ENCODE data around the gene ATP10B. TPM values are rescaled to one million over a fixed set of nuclear protein-coding genes. Genes with fewer than 3 reads are reported as not detected.

The ATP10B gene
- total RNA-seq, 1 donor = not detected

DNA sequence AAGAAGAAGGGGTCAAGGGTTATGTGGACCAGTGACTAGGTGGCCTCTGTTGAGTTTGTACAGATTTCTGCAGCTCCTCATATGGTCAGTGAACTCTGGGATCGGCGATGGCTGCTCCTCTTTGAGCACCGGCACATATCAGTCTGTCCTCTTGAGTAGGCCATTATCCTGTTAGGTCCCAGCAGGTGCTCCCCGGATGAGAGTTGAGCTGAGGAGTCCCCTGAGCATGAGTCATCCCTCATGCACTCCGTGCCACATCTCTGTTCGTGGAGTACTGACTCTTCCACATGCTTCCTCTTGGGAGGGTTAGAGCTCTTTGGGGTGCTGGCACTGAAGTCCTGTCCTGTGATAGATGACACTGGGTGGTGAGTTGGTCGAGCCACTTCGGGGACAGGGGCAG lies 286.6 kb downstream of the ATP10B start:
- DNase-seq (ENCODE audit: low read depth in 2 of 3, low spot score in 2 of 3) = no peak

DNA sequence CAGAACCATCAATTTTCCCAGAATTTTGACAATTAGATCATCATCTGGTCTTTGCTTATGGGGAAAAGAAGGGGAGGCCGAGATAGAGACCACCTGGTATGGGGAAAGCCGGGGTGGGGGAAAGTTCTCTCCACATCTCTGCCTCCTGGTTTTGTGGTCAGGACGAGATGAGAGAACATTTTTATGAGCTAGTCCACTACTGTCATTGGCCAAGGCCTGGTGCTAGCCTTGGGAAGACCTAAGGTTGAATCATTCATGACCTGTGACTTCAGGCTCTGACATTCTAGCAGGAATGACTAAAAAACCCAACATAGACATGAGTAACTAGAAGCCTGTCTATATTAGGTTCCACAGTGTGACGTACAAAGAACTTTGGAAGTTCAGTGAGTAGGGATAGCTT lies 295.2 kb downstream of the ATP10B start:
- DNase-seq (ENCODE audit: low read depth in 2 of 3, low spot score in 2 of 3) = no peak

DNA sequence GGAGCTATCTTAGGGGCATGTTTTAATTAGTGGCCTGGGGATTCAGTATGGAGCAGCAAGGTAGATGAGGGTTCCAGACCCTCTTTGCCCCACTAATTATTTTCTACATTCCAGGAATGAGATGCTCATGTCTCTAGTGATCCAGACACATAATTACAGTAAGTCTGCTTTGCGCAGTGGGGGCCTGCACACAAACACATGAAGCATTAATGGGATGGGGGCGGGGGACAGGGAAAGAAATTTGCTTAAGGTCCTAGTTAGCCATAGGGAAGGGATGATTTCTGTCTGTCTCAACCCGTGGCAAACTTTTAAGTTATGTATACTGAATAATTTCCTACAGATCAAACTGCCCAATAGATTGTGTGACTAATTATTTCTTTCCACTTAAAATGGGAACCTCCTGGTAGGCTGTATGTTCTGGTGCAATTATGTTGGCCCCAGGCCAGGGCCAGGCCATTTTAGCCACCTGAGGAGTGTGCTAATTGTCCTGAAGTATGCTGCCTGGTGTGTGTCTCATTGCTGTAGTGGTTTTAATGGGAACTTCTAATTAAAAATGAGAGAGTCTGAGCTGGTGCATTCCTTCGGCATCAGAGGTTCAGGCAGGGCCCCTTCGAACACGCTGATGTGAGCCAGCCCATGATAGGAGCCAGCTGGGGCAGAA lies 295.9 kb downstream of the ATP10B start:
- DNase-seq (ENCODE audit: low read depth in 2 of 3, low spot score in 2 of 3) = no peak

DNA sequence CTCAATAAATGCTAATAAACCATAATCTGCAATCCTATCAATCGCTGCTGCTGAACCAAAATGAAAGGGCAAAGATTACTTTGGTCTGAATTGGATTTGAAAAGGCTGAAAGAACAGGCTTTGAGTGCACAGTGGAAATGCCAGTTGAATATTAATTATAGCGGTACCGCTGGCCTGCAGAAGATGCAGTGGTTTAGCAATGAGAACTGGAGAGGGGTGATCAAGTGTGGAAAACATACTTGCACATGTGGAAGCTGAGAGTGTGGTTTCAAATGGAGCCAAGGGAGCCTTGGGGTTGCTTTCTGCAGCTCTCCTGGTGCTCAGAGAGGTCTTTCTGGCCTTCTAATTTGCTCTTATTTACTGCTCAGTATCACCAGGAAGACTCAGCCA lies 296.4 kb downstream of the ATP10B start:
- no peak for DNase-seq (ENCODE audit: low read depth in 2 of 3, low spot score in 2 of 3)

DNA sequence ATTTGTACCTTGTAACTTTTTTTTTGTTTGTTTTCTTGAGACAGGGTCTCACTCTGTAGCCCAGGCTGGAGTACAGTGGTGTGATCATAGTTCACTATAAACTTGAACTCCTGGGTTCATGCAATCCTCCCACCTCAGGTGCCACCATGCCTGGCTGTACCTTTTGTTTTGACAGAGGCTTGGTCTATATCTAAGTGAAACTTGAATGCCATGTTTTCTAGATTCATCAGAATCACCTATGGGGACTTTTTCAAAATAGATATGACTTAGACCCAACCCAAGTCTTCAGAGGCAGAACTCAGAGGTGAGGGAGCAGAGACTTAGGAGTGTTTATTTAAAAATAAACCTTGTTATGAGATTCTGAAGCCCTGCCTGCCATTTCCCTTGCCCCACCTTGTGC lies 301.9 kb downstream of the ATP10B start:
- no peak for DNase-seq (ENCODE audit: low read depth in 2 of 3, low spot score in 2 of 3)

DNA sequence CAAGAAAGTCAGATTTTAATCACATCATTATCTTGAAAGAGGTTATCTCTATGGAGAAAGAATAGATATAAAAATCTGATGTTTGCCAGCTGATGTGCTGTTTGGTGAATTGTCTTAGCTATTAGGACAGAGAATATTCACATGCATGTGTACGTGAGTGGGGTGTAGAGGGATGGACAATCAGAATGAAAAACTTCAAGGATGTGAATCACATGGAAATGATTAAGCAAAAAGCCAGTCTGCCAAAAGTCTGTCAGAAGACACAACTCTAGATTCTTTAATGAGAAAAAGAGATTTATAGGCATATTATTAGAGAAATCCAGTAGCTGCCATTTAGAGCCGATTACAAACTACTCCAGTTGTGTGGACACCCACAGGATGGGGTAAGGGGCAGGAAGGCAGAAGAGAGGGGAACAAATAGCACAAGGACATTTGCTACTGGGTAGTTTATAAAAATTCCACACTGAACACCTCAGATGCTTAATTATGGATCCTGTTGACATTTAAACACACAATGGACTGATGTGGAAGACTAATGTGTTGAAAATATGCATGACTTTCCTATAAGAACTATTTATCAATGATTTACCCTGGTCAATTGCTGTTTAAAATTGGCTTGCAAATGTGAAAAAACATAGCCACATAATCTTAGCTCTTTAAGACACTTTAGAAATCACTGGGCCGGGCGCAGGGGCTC lies 302.9 kb downstream of the ATP10B start:
- DNase-seq (ENCODE audit: low read depth in 2 of 3, low spot score in 2 of 3) = no peak

DNA sequence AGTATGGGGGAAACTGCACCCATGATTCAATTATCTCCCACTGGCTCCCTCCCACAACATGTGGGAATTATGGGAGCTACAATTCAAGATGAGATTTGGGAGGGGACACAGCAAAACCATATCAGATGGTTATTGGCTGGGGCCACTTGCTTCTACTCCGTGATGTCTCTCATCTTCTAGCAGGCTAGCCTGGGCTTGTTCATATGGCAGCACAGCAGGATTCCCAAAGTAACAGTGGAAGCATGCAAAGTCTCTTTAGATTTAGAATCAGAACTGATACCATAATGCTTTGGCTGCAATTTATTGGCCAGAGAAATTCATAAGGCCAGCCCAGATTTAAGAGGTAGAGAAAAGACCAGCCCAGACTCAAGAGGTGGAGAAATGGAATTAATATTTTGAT lies 304.1 kb downstream of the ATP10B start:
- no peak for DNase-seq (ENCODE audit: low read depth in 2 of 3, low spot score in 2 of 3)

DNA sequence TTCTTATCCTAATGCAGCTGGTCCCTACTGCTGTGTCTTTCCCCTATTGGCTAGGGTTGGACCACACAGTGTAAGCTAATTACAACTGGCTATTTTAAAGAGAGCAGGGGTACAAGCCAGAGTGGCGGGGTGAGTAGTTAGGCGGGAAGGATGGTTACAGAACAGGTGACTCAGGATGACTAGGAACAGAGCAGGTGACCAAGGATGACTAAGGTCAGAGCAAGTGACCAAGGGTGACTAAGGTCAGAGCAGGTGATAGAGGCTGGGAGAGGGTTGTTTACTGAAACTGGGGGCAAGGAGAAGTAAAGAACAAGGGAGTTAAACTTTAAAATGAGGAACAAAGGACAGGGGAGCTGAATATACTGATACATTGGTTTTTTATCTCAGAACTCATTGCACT lies 304.9 kb downstream of the ATP10B start:
- DNase-seq (ENCODE audit: low read depth in 2 of 3, low spot score in 2 of 3) = no peak

DNA sequence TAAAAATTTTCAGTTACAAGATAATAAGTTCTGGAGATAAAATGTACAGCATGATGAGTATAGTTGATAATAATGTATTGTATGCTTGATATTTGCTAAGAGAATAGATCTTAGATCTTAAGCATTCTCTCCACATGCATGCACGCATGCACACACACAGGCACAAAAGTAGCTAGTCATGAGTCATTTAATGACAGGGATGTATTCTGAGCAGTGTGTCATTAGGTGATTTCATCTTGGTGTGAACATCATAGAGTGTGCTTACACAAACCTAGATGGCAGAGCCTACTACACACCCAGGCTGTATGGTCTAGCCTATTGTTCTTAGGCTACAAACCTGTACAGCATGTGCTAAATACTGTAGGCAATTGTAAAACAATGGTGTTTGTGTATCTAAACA lies 306.2 kb downstream of the ATP10B start:
- DNase-seq (ENCODE audit: low read depth in 2 of 3, low spot score in 2 of 3) = no peak

DNA sequence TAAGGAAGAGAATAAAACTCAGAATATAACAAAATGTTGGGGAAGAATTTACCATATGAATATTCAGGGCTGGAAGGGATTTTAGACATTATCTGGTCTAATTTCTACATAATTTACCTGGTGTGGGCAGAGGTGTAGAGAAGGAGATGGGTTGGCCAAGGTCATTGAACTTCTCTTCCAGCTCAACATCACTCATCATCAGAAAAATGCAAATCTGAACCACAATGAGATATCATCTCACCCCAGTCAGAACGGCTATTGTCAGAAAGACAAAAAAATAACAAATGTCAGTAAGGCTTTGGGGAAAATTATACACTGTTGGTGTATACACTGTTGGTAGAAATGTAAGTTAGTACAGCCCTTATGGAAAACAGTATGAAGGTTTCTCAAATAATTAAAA lies 308.6 kb downstream of the ATP10B start:
- DNase-seq (ENCODE audit: low read depth in 2 of 3, low spot score in 2 of 3) = no peak

DNA sequence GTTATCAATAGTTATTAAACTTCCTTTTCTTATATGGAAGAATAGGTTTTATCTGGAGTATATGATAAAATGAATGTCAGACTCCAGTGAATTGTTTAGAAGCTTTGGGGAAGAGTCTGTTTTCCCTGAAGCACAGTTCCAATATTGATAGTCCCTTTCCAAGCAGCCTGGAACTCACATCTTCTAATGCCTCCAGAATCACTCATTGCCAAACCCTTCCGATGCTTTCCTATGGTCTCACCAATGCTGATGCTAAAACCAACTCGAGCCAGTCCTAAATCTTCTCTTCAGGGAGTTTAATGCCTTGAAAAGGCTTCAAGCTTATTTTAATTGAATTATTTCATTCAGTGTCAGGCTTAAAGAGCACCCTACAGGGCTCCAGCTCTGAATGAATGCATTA lies 309.2 kb downstream of the ATP10B start:
- DNase-seq (ENCODE audit: low read depth in 2 of 3, low spot score in 2 of 3) = no peak

DNA sequence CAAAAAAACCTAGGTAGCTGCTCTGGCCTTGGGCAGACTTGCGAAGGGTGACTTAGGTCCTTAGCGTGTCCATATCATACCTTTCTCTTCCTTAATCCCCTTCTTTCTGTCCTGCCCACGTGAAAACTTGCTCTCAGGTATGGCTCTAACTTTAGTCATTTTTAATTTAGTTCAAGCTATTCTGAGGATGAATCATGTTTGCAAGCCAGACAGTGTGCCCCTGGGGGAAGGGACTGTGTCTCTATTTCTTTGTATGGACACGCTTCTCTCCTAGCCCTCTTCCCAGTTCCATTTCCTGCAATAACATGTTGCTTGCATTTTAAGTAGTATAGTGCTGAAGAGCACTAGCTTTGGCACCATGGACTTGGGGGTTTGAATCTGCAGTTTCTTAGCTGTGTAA lies 309.7 kb downstream of the ATP10B start:
- DNase-seq (ENCODE audit: low read depth in 2 of 3, low spot score in 2 of 3) = no peak

DNA sequence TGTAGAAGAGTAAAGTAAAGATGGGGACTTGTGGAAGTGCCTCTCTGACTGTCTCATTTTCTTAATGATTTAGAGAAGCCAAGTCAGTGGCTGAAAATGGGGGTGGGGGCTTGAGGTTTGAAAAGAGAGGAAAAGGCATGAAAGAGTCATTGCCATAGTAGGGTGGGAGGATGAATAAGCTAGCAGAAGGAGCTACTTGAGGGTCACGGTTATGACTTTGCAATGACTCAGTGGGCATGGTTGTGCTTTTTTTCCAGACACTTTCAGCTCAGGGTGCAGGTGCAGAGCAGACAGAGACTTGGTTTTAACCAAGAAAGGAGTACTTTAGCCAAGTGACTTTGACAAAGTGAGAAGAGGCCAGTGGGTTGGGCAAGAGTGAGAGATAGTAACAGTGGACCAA lies 312.6 kb downstream of the ATP10B start:
- no peak for DNase-seq (ENCODE audit: low read depth in 2 of 3, low spot score in 2 of 3)

DNA sequence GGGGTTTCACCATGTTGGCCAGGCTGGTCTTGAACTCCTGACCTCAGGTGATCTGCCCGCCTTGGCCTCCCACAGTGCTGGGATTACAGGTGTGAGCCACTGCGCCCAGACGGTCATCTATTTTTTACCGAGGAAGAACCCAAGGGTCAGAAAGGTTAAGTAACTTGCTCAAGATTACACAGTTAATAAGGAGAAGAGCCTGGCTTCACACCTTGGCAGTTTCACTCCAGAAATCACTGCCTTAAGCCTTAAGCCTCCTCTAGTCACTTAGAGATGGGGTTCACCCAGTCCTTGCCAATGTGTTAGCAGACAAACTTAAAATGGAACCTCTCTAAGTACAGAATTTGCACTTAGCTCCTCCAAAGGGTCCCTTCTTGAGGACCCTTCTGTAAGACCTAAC lies 314.1 kb downstream of the ATP10B start:
- DNase-seq (ENCODE audit: low read depth in 2 of 3, low spot score in 2 of 3) = no peak

DNA sequence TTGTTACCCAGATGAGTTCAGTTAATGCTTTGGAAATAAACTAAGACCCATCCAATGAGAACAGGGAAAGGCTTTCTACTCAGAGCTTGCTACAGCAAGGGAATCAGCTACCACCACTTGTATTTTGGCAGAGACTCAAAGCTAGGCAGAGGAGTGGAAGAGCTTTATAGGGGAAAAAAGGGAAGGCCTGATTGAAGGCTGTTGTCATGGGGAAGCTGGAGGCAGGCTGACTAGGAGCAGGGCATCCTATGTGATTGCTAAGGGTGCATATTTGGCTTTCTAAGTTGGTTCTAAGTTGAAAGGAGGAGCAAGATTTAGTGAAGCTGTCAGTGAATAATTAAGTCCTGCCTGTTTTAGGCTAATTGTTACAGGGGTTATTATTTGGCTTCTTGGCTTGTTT lies 314.9 kb downstream of the ATP10B start:
- no peak for DNase-seq (ENCODE audit: low read depth in 2 of 3, low spot score in 2 of 3)

DNA sequence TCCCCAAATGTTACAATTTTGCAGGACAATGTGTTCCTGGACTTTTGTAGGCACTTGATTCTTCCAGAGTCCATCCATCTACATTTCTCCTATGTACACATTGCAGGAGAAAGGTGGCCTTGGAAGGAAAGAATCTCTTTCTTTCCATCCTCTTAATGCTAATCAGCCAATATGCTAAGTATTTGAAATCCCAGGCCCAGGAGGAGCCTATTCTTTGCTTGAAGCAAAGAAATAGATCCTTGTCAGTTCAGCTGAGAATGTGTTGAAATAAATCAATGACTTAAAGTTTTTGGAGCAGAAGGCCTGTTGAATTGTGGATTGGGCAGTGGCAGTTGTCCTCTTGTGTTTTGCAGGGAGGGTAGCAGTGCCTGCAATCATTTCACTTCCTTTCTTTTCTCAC lies 317.1 kb downstream of the ATP10B start:
- DNase-seq (ENCODE audit: low read depth in 2 of 3, low spot score in 2 of 3) = no peak

DNA sequence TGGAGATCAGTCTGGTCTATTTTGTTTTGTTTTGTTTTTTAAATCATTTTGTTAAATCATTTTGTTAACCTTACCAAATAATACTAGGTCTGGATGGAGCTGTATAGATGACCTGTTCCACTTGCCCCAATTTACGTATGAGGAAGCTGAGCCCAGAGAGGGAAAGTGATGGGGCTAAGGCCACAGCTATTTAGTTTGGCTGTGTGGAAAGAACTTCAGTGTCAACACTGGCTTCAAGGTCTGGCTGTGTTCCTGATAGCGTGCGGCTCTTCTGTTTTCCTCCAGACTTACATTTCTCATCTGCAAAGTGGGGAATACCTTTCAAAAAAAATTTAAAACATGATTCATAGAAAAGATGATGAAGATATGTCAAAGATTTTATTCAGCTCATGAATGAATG lies 317.9 kb downstream of the ATP10B start:
- DNase-seq (ENCODE audit: low read depth in 2 of 3, low spot score in 2 of 3) = no peak

DNA sequence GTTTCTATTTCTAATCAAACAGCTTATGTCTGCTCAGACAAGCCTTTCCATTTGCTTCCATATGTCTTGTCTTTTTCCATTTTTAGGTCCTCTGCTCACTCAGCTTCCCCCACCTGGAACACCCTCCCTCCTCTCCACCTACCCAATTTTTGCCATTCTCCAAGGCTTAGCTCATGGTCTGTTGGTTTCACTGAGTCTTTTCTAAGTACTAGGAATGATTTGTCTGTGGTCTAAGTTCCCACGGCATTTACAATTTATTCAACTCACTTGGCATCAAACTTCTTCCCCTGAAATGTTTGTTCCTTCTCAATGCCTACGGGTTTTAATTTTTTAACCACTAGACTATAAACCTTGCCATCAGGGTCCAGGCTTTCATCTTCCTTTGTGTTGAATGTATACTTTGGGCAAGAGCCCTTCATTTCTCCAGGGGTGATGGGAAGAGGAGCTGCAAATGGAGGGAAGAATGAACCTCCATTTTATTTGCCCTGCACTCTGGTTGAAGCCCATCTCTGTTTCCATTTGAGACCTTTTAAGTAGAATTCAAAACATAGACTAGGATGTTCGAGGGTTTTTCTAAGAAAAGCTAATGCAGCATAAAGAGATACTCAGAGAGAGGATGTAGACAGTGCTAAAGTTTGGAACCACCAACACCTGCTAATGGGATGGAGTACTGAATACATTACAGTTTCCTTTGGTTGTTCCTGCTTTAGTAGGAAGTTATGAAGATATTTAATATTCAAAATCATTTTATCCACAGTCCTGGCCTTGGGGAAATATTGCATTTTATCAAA lies 326.3 kb downstream of the ATP10B start:
- DNase-seq (ENCODE audit: low read depth in 2 of 3, low spot score in 2 of 3) = no peak

DNA sequence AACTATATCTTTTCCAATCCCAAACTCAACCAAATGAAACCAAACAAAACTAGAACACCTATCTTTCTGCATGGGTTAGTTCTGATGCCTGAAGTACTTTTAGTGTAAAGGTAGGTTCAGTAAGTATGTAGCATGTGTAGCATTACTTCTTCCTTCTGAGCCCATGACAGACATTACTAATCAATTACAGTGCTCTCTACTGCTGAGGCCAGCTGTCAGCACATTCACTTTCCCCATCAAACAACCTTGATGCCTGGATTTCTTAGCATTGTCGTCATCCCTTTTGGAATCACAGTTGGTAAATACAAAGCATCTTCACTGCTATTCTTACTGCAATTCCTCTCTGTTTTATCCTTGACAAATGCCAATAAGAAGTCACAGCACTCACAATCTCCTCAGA lies 327.2 kb downstream of the ATP10B start:
- no peak for DNase-seq (ENCODE audit: low read depth in 2 of 3, low spot score in 2 of 3)

DNA sequence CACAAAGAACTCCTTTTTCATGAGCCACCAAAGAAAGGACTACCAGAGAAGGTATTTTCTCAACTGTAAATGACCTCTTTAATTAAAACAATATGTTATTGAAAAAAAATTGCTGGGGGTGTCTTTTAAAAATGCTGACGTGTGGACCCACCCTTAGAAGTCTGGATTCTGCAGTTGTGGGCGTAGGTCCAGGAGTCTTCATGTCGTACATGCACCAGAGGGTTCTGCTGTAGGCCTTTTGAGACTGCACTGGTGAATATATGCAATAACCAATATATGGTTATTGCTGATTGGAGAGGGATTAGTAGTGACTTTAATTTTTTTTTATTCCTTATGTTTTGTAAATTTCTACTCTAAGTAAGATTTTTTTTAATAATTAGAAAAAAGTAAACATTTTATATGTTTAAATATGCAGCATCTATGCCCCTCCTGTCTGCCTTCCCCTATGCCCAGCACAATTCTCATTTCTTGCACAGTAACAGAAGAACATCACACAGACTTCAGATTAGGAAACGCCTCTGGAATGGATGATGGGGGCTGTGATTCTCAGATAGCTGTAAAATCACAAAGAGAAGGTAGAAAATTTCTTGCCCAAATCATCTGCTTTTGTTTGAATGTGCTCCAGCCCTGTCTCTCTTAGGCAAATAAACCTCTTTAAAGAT lies 328.4 kb downstream of the ATP10B start:
- no peak for DNase-seq (ENCODE audit: low read depth in 2 of 3, low spot score in 2 of 3)

DNA sequence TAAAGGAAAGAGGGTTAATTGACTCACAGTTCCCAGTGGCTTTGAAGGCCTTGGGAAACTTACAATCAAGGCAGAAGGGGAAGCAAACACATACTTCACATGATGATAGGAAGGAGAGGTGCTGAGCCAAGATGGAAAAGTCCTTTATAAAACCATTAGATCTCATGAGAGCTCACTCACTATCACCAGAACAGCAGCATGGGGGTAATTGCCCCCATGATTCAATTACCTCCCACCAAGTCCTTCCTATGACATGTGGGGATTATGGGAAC lies 330.7 kb downstream of the ATP10B start:
- DNase-seq (ENCODE audit: low read depth in 2 of 3, low spot score in 2 of 3) = no peak

Data from hematopoietic multipotent progenitor cell (in vitro differentiated cells).